GM18909 (cell line): ENCODE data around the gene FOXN1.
A peak's percentile ranks its signal among the peaks of the same experiment; 100 is the strongest.

Source experiments
- ATAC-seq: cut with Tn5 transposase; IDR thresholded peaks from one replicate; pipeline ENCODE4 v1.9.1; 2021; ENCODE audit warnings: mild to moderate bottlenecking; ENCODE audit not compliant: unreplicated experiment, poor library complexity

FOXN1 gene

DNA sequence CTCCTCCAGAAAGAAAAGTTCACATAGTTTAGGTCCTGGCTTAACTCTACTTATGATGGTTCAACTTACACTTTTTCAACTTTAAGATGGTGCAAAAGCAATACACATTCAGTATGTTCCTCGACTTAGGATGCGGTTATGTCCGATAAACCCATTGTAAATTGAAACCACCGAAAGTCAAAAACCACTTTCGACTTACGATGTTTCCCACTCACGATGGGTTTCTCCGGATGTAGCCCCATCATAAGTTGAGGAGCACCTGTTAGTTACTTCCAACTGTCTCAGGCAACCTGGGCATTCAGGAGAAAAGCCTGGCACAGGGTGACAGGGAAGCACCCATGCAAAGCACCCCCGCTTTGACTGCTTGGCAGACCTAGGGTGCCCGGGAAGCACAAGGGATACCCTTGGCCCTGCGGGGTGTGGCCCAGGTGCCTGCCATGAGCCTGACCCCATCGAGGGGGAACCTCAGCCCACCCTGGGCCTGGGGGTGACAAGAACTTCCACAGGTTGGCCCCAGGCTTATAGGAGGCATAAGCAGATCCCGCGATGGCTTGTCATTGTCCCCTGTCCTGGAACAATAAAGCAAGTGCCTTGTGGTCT lies 32.2 kb downstream of the FOXN1 start:
- no peak for ATAC-seq

DNA sequence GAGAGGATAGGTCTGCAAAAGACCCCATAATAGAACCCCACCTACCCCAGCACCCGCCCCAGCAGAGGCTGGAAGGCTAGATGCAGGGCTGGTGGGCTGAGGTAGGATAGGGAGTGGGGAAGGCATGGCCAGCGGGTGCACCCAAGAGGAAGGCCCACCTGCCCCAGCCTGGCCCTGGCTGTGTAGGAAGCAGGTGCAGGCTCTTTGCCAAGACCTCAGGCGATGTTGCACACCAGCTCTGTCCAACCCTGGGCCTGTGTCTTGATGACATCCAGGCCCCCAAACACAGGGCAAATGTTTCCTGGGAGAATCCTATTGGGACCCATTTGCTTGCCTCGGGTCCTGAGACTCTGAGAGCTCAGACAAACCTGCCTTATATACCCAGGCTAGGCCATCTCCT lies 34.1 kb downstream of the FOXN1 start:
- ATAC-seq, result no peak

DNA sequence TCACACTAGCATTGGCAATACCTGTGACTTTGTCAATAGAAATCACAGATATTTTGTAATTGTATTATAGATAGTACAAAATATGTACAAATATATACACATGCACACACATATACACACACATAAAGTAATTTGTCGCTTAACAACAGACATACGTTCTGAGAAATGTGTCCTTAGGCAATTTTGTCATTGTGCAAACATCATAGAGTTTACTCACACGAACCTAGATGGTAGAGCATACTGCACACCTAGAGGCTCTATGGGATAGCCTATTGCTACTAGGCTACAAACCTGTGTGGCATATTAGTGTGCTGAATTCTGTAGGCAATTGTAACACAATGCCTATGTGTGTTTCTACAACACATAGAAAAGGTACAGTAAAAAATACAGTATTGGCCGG lies 35.3 kb downstream of the FOXN1 start:
- no peak for ATAC-seq

GRCh38 chr17:28544402-28545140 lies 38.4 kb downstream of the FOXN1 start:
- no peak for ATAC-seq

GRCh38 chr17:28545141-28545503 lies 39.0 kb downstream of the FOXN1 start:
- ATAC-seq, result no peak

GRCh38 chr17:28545787-28546415 lies 39.8 kb downstream of the FOXN1 start:
- ATAC-seq, result no peak

DNA sequence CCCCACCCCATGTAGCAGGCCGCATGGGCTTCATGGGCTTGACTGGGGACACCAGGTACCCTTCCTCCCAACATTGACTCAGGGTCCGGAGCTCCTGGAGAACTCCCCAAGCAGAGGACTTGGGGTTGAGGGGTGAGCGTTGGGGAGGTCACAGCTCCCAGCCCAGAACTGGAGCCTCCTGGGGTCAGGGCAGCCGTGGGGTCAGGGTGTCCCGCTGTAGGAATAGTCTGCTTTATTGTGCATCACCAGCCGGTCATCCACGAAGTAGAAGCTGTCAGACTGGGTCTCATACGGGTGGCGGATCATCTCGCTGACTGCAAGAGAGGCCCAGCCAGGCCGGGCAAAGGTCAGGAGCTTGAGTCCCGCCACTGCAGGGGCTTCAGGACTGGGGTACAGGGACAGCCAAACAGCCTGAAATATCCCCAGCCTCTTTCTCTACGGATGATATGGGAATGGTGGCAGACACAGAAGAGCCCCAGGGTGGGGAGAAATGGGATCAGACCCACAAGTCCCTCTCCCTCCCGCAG lies 41.0 kb downstream of the FOXN1 start:
- no peak for ATAC-seq

DNA sequence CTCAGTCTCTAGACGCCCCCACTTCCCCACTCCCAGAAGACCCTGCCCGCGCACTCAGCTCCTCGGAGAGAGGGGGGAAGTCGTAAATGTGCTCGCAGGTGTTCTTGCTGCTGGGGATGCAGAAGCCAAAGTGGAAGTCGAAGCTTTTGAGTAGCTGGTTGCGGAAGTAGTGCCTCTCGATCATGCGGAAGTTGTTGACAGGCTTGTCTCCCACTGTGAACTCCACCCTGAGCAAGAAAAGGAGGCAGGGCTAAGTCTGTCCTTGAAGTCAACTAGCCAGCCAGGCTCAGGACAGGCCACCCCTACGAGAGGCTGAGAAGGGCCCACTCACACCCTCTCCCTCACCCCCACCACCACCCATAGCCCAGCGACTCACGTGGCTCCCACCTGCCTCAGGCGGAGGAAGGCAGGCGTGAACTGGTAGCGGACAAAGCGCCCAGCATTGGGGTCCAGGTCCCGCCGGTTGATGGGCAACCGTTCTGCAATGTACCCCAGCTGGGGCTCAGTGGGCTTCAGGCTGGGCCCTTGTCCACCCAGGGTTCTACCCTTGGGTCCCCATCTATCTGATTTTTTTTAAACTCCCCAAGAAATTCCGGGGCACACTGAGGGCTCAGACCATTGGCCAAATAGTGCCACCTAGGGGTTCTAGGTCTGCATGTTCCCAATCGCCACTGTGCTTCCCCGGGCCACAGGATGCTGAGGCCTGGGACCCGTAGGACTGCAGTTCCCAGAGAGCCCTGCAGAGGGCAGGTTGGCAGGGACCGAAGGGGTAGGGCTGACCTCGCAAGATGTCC lies 41.7 kb downstream of the FOXN1 start:
- ATAC-seq, result peak; percentile 51

- ATAC-seq, result no peak
Observed at GRCh38 chr17:28548417-28549130, 42.4 kb downstream of the FOXN1 start.

- no peak for ATAC-seq
Observed at GRCh38 chr17:28549236-28550132, 43.3 kb downstream of the FOXN1 start.

GRCh38 chr17:28550858-28551257 lies 44.7 kb downstream of the FOXN1 start:
- no peak for ATAC-seq

GRCh38 chr17:28551421-28552175 lies 45.5 kb downstream of the FOXN1 start:
- no peak for ATAC-seq

GRCh38 chr17:28552176-28552999 lies 46.2 kb downstream of the FOXN1 start, which contains the start of gene UNC119:
TSS of gene UNC119 (minus strand) at chr17:28552624. CDS start at chr17:28552557, 67 bp downstream.
- peak; percentile 42 for ATAC-seq

GRCh38 chr17:28553000-28553505 lies 46.9 kb downstream of the FOXN1 start:
- no peak for ATAC-seq

DNA sequence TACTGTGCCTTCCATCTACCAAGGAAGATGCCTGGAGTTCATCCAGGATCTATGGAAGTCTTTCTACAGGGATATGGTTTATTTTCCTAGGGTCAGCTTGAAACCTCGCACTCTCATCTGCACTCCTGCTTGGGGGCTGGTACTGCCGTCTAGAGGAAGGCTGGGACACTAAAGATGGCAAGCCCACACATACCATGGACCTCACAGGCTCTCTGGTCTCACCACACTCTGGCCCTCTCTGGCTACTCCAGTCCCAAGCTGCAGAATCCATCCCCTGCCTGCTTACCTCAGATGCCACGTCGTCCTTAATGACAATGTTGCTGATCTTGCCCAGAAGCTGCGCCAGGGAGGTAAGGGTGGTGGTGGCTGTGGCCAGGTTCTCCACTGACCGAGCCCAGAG lies 48.4 kb downstream of the FOXN1 start:
- ATAC-seq, result no peak

- no peak for ATAC-seq
Observed at GRCh38 chr17:28555022-28555421, 48.9 kb downstream of the FOXN1 start.

- no peak for ATAC-seq
Observed at GRCh38 chr17:28563475-28563874, 57.3 kb downstream of the FOXN1 start.
